Uterus (tissue), 2 donors: ENCODE data around the gene IRX2.

Source experiments
- CTCF ChIP-seq, 4 experiments: fragments of 200-600 bp in 2 of 4; fragments of 450-650 bp in 2 of 4; sonication (generic) in 2 of 4; IDR thresholded peaks; one replicate each; pipeline ENCODE4 v1.5.1; 2016 to 2019; ENCODE audit warnings: antibody characterized with exemption in 4 of 4, mild to moderate bottlenecking in 2 of 4, moderate library complexity in 1 of 4
- POLR2A ChIP-seq, 2 donors: fragments of 450-650 bp; IDR thresholded peaks; one replicate each; pipeline ENCODE4 v1.6.1; 2016; ENCODE audit warnings: antibody characterized with exemption in 2 of 2, mild to moderate bottlenecking in 1 of 2, moderate library complexity in 1 of 2

- TF ChIP-seq CTCF (IDR thresholded peaks at IDR 0.05) (no peak), POLR2A (IDR thresholded peaks at IDR 0.05) (no peak)
Measured at GRCh38 chr5:2701592-2701991, 49.9 kb downstream of the IRX2 start.
